KOPT-K1 (cell line): ENCODE measurements around the gene SNED1.

Experiments used
- H3K27ac ChIP-seq: fragments of 200-600 bp; sonication (generic); 2 replicates; pipeline ENCODE4 v1.5.1; 2016; ENCODE audit warnings: antibody characterized with exemption, mild to moderate bottlenecking, low read depth, low read length; ENCODE audit not compliant: poor library complexity, severe bottlenecking
- H3K36me3 ChIP-seq: fragments of 200-600 bp; sonication (generic); 2 replicates; pipeline ENCODE4 v1.5.1; 2017; ENCODE audit warnings: antibody characterized with exemption, mild to moderate bottlenecking, low read length, moderate library complexity; ENCODE audit not compliant: insufficient read depth
- H3K9me3 ChIP-seq: fragments of 200-600 bp; sonication (generic); 2 replicates; pipeline ENCODE4 v1.5.1; 2017; ENCODE audit warnings: antibody characterized with exemption, low read length, mild to moderate bottlenecking; ENCODE audit not compliant: insufficient read depth, poor library complexity, severe bottlenecking

SNED1 gene

GRCh38 chr2:241001413-241002274 is 3.2 kb downstream of the SNED1 start:
- H3K9me3 ChIP-seq, result peaks cover 26% of the 10 kb centered on the region
- H3K36me3 ChIP-seq, result no peaks in the 10 kb centered on the region
- no peak overlapping the region for H3K27ac ChIP-seq

GRCh38 chr2:241002275-241003046 is 4.0 kb downstream of the SNED1 start:
- Histone ChIP-seq H3K36me3 (no peaks in the 10 kb centered on the region), H3K9me3 (peaks cover 26% of the 10 kb centered on the region), H3K27ac (no peak overlapping the region)

GRCh38 chr2:241003047-241003360 is 4.6 kb downstream of the SNED1 start:
- H3K27ac ChIP-seq, result no peak overlapping the region
- H3K9me3 ChIP-seq, result peaks cover 26% of the 10 kb centered on the region
- H3K36me3 ChIP-seq, result no peaks in the 10 kb centered on the region

- Histone ChIP-seq H3K27ac (no peak overlapping the region), H3K9me3 (peaks cover 26% of the 10 kb centered on the region), H3K36me3 (no peaks in the 10 kb centered on the region)
These were observed 5.0 kb downstream of the SNED1 start for GRCh38 chr2:241003369-241003768.

GRCh38 chr2:241003830-241004564 is 5.6 kb downstream of the SNED1 start:
- Histone ChIP-seq H3K27ac (no peak overlapping the region), H3K9me3 (peaks cover 26% of the 10 kb centered on the region), H3K36me3 (no peaks in the 10 kb centered on the region)

- H3K9me3 ChIP-seq, result peaks cover 26% of the 10 kb centered on the region
- no peaks in the 10 kb centered on the region for H3K36me3 ChIP-seq
These were observed 7.2 kb downstream of the SNED1 start for GRCh38 chr2:241005569-241005968.

GRCh38 chr2:241006412-241006811 is 8.0 kb downstream of the SNED1 start:
- H3K36me3 ChIP-seq, result no peaks in the 10 kb centered on the region
- H3K9me3 ChIP-seq, result peaks cover 26% of the 10 kb centered on the region
- no peak overlapping the region for H3K27ac ChIP-seq

More at GRCh38 chr2:241005569-241005968, 7.2 kb downstream of the SNED1 start:
- H3K27ac ChIP-seq, result no peak overlapping the region

- Histone ChIP-seq H3K36me3 (no peaks in the 10 kb centered on the region), H3K9me3 (peaks cover 26% of the 10 kb centered on the region), H3K27ac (no peak overlapping the region)
These were observed 8.7 kb downstream of the SNED1 start for GRCh38 chr2:241007111-241007510.

GRCh38 chr2:241007880-241008710 is 9.7 kb downstream of the SNED1 start:
- no peaks in the 10 kb centered on the region for H3K36me3 ChIP-seq
- no peak overlapping the region for H3K27ac ChIP-seq
- peaks cover 24% of the 10 kb centered on the region for H3K9me3 ChIP-seq

GRCh38 chr2:241008711-241009121 is 10.3 kb downstream of the SNED1 start:
- Histone ChIP-seq H3K27ac (no peak overlapping the region), H3K36me3 (no peaks in the 10 kb centered on the region), H3K9me3 (peaks cover 18% of the 10 kb centered on the region)

- Histone ChIP-seq H3K27ac (no peak overlapping the region), H3K9me3 (peaks cover 13% of the 10 kb centered on the region), H3K36me3 (no peaks in the 10 kb centered on the region)
These were observed 10.8 kb downstream of the SNED1 start for GRCh38 chr2:241009191-241009590.

- Histone ChIP-seq H3K36me3 (no peaks in the 10 kb centered on the region), H3K27ac (no peak overlapping the region), H3K9me3 (peaks cover 8% of the 10 kb centered on the region)
These were observed 11.4 kb downstream of the SNED1 start for GRCh38 chr2:241009601-241010530.

- no peak overlapping the region for H3K27ac ChIP-seq
- H3K9me3 ChIP-seq, result peaks cover 2% of the 10 kb centered on the region
- H3K36me3 ChIP-seq, result no peaks in the 10 kb centered on the region
These were observed 12.3 kb downstream of the SNED1 start for GRCh38 chr2:241010531-241011295.
